NCI-H2107 treated with DMSO at 0.1 percent for 48 hours (cell line): ENCODE data around the gene SIN3B.
"Not testable (repeated sequence)": the region's sequence is repeated elsewhere in the genome, so short reads cannot be mapped to it uniquely, and the experiment has no call there.

Experiments
- DNase-seq: peaks from one replicate; lab custom pipeline; 2025; ENCODE audit not compliant: unreplicated experiment; lab: John Stamatoyannopoulos, UW

SIN3B gene

GRCh38 chr19:16868423-16869130, 39.4 kb downstream of the SIN3B start:
- no peak for DNase-seq

DNA sequence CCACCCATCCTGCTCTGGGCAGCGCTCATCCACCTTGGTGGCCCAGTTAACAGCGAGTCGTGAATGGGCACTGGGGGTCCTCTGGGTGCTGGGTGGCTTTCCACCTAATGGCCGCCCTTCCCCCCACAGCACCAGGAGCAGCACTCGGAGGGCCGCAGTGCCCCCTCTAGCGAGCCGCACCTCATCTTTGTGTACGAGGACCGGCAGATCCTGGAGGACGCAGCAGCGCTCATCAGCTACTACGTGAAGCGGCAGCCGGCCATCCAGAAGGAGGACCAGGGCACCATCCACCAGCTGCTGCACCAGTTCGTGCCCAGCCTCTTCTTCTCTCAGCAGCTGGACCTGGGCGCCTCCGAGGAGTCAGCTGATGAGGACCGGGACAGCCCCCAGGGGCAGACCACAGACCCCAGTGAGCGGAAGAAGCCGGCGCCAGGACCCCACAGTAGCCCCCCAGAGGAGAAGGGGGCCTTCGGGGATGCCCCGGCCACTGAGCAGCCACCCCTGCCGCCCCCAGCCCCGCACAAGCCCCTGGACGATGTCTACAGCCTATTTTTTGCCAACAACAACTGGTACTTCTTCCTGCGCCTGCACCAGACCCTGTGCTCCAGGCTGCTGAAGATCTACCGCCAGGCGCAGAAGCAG, 40.3 kb downstream of the SIN3B start:
- DNase-seq, result no peak

- DNase-seq, result no peak
Observed at GRCh38 chr19:16871871-16872270, 42.7 kb downstream of the SIN3B start.

DNA sequence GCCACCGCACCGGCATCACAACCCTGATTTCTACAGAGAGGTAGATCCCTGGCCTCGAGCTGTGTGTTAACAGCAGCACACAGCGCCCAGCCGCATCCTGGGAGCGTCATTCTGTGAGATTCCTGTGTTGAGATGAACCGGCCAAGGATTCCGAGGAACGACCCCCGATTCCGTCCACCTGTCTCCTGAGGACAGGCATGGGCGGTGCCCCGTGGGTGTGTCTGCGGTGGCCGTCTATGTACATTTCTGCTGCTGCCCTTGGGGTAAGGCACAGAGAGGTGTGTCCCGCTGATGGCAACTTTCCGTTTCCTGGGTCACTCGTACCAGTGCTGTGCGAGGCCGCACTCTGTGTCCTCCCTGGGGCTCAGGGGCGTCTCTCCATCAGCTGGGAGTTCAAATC, 43.5 kb downstream of the SIN3B start:
- DNase-seq, result no peak

DNA sequence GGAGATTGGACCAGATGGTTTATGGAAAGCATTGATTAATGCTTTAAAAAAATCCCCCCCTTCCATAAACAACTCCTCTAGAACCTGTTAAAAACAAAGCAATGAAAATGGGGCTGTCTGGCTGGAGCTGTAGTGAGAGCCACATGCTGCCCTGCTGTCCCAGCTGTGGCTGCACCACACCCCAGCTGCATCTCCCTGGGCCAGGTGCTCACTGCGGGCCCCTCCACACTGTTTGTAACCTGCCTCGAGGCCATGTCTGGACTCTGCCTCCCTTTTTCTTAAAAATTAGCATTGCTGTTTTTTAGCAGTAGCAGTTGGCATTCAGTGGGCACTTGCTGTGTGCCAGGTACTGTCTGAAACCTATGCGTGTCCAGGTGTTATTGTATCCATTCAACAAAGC, 44.4 kb downstream of the SIN3B start:
- no peak for DNase-seq

GRCh38 chr19:16874250-16874977, 45.2 kb downstream of the SIN3B start:
- DNase-seq, result no peak

DNA sequence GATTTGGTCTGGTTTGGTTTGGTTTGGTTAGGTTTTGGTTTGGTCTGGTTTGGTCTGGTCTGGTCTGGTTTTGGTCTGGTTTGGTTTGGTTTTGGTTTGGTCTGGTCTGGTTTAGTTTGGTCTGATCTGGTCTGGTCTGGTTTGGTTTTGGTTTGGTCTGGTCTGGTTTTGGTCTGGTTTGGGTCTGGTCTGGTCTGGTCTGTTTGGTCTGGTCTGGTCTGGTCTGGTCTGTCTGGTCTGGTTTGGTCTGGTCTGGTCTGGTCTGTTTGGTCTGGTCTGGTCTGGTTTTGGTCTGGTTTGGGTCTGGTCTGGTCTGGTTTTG, 45.7 kb downstream of the SIN3B start:
- DNase-seq, result not testable (repeated sequence)

DNA sequence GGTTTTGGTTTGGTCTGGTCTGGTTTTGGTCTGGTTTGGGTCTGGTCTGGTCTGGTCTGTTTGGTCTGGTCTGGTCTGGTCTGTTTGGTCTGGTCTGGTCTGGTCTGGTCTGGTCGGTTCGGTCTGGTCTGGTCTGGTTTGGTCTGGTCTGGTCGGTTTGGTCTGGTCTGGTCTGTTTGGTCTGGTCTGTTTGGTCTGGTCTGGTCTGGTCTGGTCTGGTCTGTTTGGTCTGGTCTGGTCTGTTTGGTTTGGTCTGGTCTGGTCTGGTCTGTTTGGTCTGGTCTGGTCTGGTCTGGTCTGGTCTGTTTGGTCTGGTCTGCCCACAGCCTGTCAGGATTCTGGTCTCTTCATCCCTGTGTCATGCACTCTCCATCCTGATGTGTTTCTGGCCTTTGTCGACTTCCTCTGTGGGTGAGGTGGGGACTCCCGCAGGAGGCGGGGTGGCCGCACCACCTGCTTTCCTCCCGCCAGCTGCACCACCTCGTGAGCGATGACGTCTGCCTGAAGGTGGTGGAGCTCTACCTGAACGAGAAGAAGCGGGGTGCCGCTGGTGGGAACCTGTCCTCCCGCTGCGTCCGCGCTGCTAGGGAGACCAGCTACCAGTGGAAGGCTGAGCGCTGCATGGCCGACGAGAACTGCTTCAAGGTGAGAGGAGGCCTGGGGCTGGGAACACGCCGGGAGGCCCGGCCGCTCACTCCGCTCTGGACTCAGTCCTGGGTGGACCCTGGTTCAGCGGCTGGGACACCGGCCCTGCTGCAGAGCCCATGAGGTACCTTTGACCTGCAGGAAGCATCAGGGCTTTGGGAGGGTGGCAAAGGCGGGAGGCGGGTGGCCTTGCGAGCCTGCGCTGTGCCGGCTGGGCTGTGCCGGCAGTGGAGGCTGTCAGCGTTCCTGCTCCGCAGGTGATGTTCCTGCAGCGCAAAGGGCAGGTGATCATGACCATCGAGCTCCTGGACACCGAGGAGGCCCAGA, 46.7 kb downstream of the SIN3B start:
- no peak for DNase-seq

DNA sequence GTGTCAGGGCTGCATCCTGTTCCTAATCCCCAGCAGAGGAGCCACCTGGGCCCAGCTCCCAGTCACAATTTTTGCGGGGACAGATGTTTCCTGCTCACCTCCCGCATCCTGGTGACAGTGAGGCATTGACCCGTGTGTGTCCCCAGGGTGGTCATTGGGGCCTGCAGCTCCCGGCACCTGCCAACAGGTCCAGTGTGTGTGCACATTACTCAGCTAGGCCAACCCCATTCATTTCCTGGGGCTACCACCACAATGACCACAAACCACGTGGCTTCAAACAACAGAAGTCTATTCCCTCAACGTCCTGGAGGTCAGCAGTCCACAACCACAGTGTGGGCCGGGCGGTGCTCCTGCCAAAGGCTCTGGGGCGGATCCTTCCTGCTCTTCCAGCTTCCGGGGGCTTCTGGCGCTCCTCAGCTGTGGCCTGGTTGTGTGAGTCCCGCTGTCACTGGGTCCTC, 47.7 kb downstream of the SIN3B start:
- no peak for DNase-seq

- DNase-seq, result no peak
Observed at GRCh38 chr19:16877581-16877980, 48.4 kb downstream of the SIN3B start.

- no peak for DNase-seq
Observed at GRCh38 chr19:16878181-16878965, 49.2 kb downstream of the SIN3B start.

- DNase-seq, result no peak
Observed at GRCh38 chr19:16880884-16881554, 51.8 kb downstream of the SIN3B start.

DNA sequence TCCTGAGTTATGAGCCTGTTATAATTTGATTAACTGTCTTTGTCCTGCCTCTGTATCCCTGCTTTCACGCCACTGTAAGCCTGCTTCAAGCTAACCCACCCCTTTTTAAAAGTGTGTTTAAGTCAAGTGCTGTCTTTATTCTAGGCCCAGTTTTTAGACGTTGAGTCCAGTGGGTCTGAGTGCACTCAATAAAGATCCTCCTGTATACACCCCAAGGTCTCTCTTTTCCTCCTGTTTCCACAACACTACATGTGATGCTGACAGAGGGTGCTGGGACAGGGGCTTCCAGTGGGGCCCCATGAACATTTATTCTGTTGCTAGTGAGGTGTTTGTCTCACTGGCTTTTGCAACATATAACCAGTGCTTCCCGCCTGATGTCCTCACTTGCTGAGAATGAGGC, 52.9 kb downstream of the SIN3B start:
- DNase-seq, result no peak

DNA sequence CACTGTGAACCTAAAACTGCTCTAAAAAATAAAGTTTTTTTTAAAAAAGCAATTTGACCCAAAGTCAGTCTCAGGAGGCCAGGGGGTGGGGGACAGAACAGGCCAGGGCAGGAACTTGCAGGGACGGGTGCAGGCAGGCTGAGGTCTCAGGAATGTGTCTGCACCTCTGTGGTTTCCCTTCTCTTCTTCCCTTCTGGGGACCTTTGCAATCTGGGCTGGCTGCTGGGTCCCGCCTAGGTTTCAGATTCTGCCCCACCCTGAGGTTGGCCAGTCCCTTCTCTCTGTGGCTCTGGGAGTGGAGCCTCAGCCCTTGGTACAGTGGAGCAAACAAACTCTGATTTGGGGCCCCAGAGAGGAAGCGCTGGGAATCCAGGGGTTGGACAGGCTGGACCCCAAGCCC, 54.3 kb downstream of the SIN3B start:
- DNase-seq, result no peak

- no peak for DNase-seq
Observed at GRCh38 chr19:16885166-16885565, 56.0 kb downstream of the SIN3B start.

- no peak for DNase-seq
Observed at GRCh38 chr19:16886305-16886880, 57.2 kb downstream of the SIN3B start.

DNA sequence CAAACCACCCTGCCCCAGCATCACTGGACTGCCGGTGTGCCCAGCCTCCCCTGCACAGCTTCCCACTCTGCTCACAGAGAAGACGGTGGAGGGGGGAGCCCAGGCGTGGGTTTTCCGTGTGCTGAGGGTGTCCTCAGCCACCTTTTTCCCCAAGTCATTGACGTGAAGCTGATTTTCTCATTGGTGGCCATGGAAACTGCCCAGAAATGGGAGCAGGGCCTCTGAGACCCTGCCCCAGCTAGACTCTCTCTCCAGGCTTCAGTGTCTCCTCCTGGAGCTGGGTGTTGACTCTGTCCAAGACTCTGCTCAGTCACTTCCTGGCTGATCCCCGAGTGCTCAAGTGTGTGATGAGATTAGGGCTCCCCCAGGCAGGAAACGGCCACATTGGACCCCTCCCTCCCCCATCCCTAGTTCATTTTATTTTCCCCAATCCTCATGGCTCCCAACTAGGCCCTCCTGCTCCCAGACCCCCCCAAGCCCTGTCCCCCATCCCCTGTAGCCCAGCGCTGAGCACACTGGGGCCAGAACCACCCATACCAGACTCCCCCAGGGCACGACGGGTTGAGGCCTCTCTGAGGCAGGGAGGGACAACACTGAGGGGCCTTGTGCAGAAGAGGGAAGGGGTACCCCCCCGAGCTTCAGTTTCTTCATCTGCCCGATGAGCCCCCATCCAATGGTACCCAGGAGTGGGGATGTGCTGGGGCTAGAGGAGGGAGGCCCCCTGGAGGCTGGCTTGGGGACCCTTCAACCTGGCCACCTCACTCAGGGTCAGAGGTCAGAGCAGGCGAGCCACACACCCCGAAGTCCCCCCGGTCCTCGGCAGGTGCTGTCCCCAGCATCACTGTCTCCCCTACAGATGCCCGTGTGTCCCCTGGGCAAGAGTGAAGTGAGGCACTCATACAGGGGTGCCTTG, 58.4 kb downstream of the SIN3B start:
- no peak for DNase-seq

GRCh38 chr19:16888629-16889365, 59.6 kb downstream of the SIN3B start, which contains the start of gene F2RL3:
TSS of gene F2RL3 (plus strand) at chr19:16888999. CDS start at chr19:16889190, 191 bp downstream.
- no peak for DNase-seq
